CD4-positive, CD25-positive, alpha-beta regulatory T cell (primary cell): ENCODE results near the gene SLCO2A1. TPM values are rescaled to one million over a fixed set of nuclear protein-coding genes. Genes with fewer than 3 reads are reported as not detected.

Source experiments
- ATAC-seq, 2 donors: fragments of 150-1000 bp; cut with Tn5 transposase; one replicate each; pipeline ENCODE4 v1.10.0; 2021; ENCODE audit warnings: low read depth in 2 of 2, moderate number of reproducible peaks in 2 of 2, moderate library complexity in 1 of 2
- DNase-seq, 3 donors: peaks; one replicate each; pipeline versions ENCODE4 v3.0.0 to v3.0.0-alpha.2; 2012 to 2022; ENCODE audit warnings: mixed read lengths in 1 of 3
- H3K27ac ChIP-seq: one replicate; pipeline ENCODE4 v1.7.0; 2013; ENCODE audit warnings: mild to moderate bottlenecking, low read length; ENCODE audit not compliant: insufficient read depth, poor library complexity, severe bottlenecking
- H3K27me3 ChIP-seq: one replicate; pipeline ENCODE4 v1.7.0; 2013; ENCODE audit warnings: low read length; ENCODE audit not compliant: control insufficient read depth, insufficient read depth
- H3K36me3 ChIP-seq: one replicate; pipeline ENCODE4 v1.7.0; 2013; ENCODE audit warnings: mild to moderate bottlenecking, low read length, moderate library complexity; ENCODE audit not compliant: control insufficient read depth, insufficient read depth
- H3K4me1 ChIP-seq: 2 replicates; pipeline ENCODE4 v1.7.0; 2013; ENCODE audit warnings: mild to moderate bottlenecking, low read length; ENCODE audit not compliant: insufficient read depth, control insufficient read depth, poor library complexity, severe bottlenecking
- H3K4me3 ChIP-seq: one replicate; pipeline ENCODE4 v1.7.0; 2013; ENCODE audit warnings: low read depth, mild to moderate bottlenecking, low read length, moderate library complexity
- H3K9me3 ChIP-seq, 2 experiments: 1 replicate in 1 of 2; 2 replicates in 1 of 2; pipeline ENCODE4 v1.7.0; 2013; ENCODE audit warnings: low read length in 2 of 2, mild to moderate bottlenecking in 1 of 2, moderate library complexity in 1 of 2; ENCODE audit not compliant: control insufficient read depth in 2 of 2
- H3K27ac Mint-ChIP-seq, 3 donors: one replicate each; pipeline ENCODE4 v1.8.0; 2020 to 2022; ENCODE audit warnings: mild to moderate bottlenecking in 3 of 3, mixed read lengths in 3 of 3, moderate library complexity in 2 of 3
- H3K27me3 Mint-ChIP-seq: one replicate; pipeline ENCODE4 v1.8.0; 2022; ENCODE audit warnings: mild to moderate bottlenecking, mixed read lengths
- H3K36me3 Mint-ChIP-seq: one replicate; pipeline ENCODE4 v1.8.0; 2020; ENCODE audit warnings: mixed read lengths
- H3K4me1 Mint-ChIP-seq, 4 donors: one replicate each; pipeline ENCODE4 v1.8.0; 2020 to 2022; ENCODE audit warnings: mixed read lengths in 4 of 4, mild to moderate bottlenecking in 1 of 4
- H3K4me3 Mint-ChIP-seq, 4 donors: one replicate each; pipeline ENCODE4 v1.8.0; 2020 to 2022; ENCODE audit warnings: mild to moderate bottlenecking in 4 of 4, mixed read lengths in 4 of 4, moderate library complexity in 3 of 4
- H3K9me3 Mint-ChIP-seq, 7 donors: one replicate each; pipeline ENCODE4 v1.8.0; 2020 to 2022; ENCODE audit warnings: mixed read lengths in 7 of 7, mild to moderate bottlenecking in 3 of 7, moderate library complexity in 2 of 7
- polyA plus RNA-seq, 4 donors: library from polyadenylated mRNA; unstranded; fragments of 300-500 nt; fragmentation: Illumina TruSeq; gene quantifications; one replicate each; pipeline ENCODE4 v1.2.3, GENCODE V29; 2021
- total RNA-seq: library from RNA; stranded (reverse); gene quantifications from one replicate; pipeline ENCODE4 v1.2.3, GENCODE V29; 2022

The SLCO2A1 gene
- total and polyA plus RNA-seq, 5 donors from 2014 or later: not detected

GRCh38 chr3:134066651-134067530 lies 37.2 kb upstream of the SLCO2A1 start:
- Histone ChIP-seq H3K27ac (no peak overlapping the region), H3K4me1 (no peaks in the 10 kb centered on the region), H3K4me3 (no peak overlapping the region), H3K27me3 (no peaks in the 10 kb centered on the region), H3K36me3 (no peaks in the 10 kb centered on the region), H3K9me3 (no peaks in the 10 kb centered on the region)
- DNase-seq (no peak), ATAC-seq (no peak)
- H3K27ac Mint-ChIP-seq: peak overlapping the region in 1 of 3 donors; percentile 44
- H3K36me3 Mint-ChIP-seq: no peaks in the 10 kb centered on the region
- H3K9me3 Mint-ChIP-seq: no peaks in the 10 kb centered on the region
- H3K4me1 Mint-ChIP-seq: no peaks in the 10 kb centered on the region
- H3K4me3 Mint-ChIP-seq: no peak overlapping the region
- peaks cover 4% of the 10 kb centered on the region for H3K27me3 Mint-ChIP-seq

GRCh38 chr3:134066158-134066541 lies 36.4 kb upstream of the SLCO2A1 start:
- Histone ChIP-seq H3K36me3 (no peaks in the 10 kb centered on the region), H3K27me3 (no peaks in the 10 kb centered on the region), H3K4me1 (no peaks in the 10 kb centered on the region), H3K9me3 (no peaks in the 10 kb centered on the region), H3K27ac (no peak overlapping the region), H3K4me3 (no peak overlapping the region)
- ATAC-seq (no peak), DNase-seq (no peak)
- Mint-ChIP-seq H3K27ac (peak overlapping the region in 1 of 3 donors; percentile 44), H3K36me3 (no peaks in the 10 kb centered on the region), H3K27me3 (peaks cover 4% of the 10 kb centered on the region), H3K4me1 (no peaks in the 10 kb centered on the region), H3K9me3 (no peaks in the 10 kb centered on the region), H3K4me3 (no peak overlapping the region)

- Mint-ChIP-seq H3K9me3 (no peaks in the 10 kb centered on the region), H3K36me3 (no peaks in the 10 kb centered on the region), H3K4me1 (no peaks in the 10 kb centered on the region), H3K4me3 (no peak overlapping the region), H3K27me3 (peaks cover 4% of the 10 kb centered on the region), H3K27ac (no peak overlapping the region)
- ATAC-seq (no peak), DNase-seq (no peak)
- no peaks in the 10 kb centered on the region for H3K9me3 ChIP-seq
- H3K27me3 ChIP-seq: no peaks in the 10 kb centered on the region
- no peak overlapping the region for H3K27ac ChIP-seq
- H3K4me1 ChIP-seq: no peaks in the 10 kb centered on the region
- no peak overlapping the region for H3K4me3 ChIP-seq
- no peaks in the 10 kb centered on the region for H3K36me3 ChIP-seq
These were observed 35.8 kb upstream of the SLCO2A1 start for GRCh38 chr3:134065252-134066157.

GRCh38 chr3:134064081-134064480 lies 34.4 kb upstream of the SLCO2A1 start:
- ATAC-seq (no peak), DNase-seq (no peak)
- no peak overlapping the region for H3K4me3 ChIP-seq
- H3K9me3 Mint-ChIP-seq: no peaks in the 10 kb centered on the region
- no peak overlapping the region for H3K4me3 Mint-ChIP-seq
- no peaks in the 10 kb centered on the region for H3K36me3 Mint-ChIP-seq
- no peak overlapping the region for H3K27ac Mint-ChIP-seq
- no peaks in the 10 kb centered on the region for H3K36me3 ChIP-seq
- peaks cover 4% of the 10 kb centered on the region for H3K27me3 Mint-ChIP-seq
- no peaks in the 10 kb centered on the region for H3K9me3 ChIP-seq
- no peaks in the 10 kb centered on the region for H3K4me1 Mint-ChIP-seq
- no peak overlapping the region for H3K27ac ChIP-seq
- H3K4me1 ChIP-seq: no peaks in the 10 kb centered on the region
- H3K27me3 ChIP-seq: no peaks in the 10 kb centered on the region

GRCh38 chr3:134061401-134061800 lies 31.7 kb upstream of the SLCO2A1 start:
- DNase-seq: no peak
- no peaks in the 10 kb centered on the region for H3K36me3 Mint-ChIP-seq

GRCh38 chr3:134060561-134061385 lies 31.0 kb upstream of the SLCO2A1 start:
- Histone ChIP-seq H3K27me3 (no peaks in the 10 kb centered on the region), H3K36me3 (no peaks in the 10 kb centered on the region), H3K4me1 (no peaks in the 10 kb centered on the region), H3K9me3 (no peaks in the 10 kb centered on the region), H3K27ac (no peak overlapping the region), H3K4me3 (no peak overlapping the region)
- H3K4me1 Mint-ChIP-seq: no peaks in the 10 kb centered on the region
- DNase-seq (no peak), ATAC-seq (no peak)
- H3K27ac Mint-ChIP-seq: peak overlapping the region in 1 of 3 donors; percentile 81
- H3K9me3 Mint-ChIP-seq: peaks cover 0 to 1% (median 0%) of the 10 kb centered on the region in 7 donors
- H3K36me3 Mint-ChIP-seq: no peaks in the 10 kb centered on the region
- H3K4me3 Mint-ChIP-seq: no peak overlapping the region
- H3K27me3 Mint-ChIP-seq: peaks cover 4% of the 10 kb centered on the region

More at GRCh38 chr3:134061401-134061800, 31.7 kb upstream of the SLCO2A1 start:
- no peak for ATAC-seq
- H3K27me3 ChIP-seq: no peaks in the 10 kb centered on the region
- peak overlapping the region in 1 of 3 donors; percentile 81 for H3K27ac Mint-ChIP-seq
- no peaks in the 10 kb centered on the region for H3K4me1 Mint-ChIP-seq
- H3K27me3 Mint-ChIP-seq: peaks cover 4% of the 10 kb centered on the region
- no peaks in the 10 kb centered on the region for H3K9me3 ChIP-seq
- H3K4me3 ChIP-seq: no peak overlapping the region
- H3K4me3 Mint-ChIP-seq: no peak overlapping the region
- no peaks in the 10 kb centered on the region for H3K36me3 ChIP-seq
- no peak overlapping the region for H3K27ac ChIP-seq
- H3K4me1 ChIP-seq: no peaks in the 10 kb centered on the region
- peaks cover 0 to 1% (median 0%) of the 10 kb centered on the region in 7 donors for H3K9me3 Mint-ChIP-seq
